ENCODE measurements around the gene SEPTIN3.
"Not testable (repeated sequence)": the region's sequence is repeated elsewhere in the genome, so short reads cannot be mapped to it uniquely, and the experiment has no call there.

The SEPTIN3 gene

GRCh38 chr22:41943661-41944209, 25.5 kb upstream of the SEPTIN3 start:
- DNase-seq: no peak

DNA sequence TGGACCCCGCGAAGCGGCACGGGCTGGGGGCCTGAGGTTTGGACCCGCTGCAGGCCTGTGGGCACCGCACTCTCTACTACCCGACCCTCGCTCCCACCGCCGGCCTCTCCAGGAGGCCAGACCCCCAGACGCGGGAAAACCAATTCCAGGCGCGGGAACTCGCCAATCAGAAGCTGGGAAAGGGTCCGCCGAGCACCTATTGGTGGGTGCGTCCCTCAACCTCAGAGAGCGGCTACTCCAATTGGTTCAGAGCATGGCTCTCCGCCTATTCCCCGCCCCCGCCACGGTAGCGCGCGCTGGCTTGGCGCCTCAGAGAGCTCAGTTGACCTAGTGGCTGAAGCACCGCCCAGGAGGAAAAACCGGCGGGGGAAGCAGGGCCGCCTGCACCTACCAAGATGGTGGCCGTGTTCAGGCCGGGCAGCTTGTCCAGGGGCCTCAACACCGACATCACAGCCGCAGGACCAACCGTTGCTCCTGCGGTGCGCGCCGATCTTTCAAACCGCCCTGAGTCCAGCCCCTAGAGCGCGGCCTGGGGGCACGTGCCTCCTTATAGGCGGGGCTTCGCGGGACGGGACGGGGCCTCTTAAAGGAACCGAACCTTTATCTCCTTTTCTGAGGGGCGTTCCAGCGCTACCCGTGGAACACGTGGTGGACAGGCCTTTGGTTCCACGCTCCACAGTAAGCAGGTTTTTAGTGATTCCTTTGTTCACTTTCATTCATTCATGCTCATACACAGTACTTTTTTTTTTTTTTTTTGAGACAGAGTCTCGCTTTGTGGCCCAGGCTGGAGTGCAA, 22.4 kb upstream of the SEPTIN3 start, which contains the start of gene CENPM:
Gene CENPM, minus strand, starts transcription at position 524 of the 795 bp plus-strand sequence. Its CDS starts 76 bp downstream, at position 448.
- peak; percentile 77 for DNase-seq

DNA sequence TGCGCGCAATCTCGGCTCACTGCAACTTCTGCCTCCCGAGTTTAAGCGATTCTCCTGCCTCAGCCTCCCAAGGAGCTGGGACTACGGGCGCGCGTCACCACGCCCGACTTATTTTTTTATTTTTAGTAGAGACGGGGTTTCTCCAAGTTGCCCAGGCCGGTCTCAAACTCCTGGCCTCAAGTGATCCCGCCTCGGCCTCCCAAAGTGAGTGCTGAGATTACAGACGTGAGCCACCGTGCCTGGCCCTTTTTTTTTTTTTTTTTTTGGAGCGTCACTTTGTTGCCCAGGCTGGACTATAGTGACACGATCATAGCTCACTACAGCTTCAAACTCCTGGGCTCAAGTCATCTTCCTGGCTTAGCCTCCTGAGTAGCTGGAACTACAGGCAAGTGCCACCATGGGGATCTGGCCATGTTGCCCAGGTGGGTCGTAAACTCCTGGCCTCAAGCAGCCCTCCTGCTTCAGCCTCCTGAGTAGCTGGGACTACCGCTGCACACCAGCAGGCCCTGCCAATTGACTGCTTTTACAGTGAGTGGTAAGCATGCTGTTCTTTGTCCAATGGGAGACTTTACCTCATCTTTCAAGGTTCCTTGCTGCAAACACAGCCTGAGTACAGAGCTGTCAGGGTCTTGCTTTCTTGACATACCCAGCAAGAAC, 21.7 kb upstream of the SEPTIN3 start:
- no peak for DNase-seq

DNA sequence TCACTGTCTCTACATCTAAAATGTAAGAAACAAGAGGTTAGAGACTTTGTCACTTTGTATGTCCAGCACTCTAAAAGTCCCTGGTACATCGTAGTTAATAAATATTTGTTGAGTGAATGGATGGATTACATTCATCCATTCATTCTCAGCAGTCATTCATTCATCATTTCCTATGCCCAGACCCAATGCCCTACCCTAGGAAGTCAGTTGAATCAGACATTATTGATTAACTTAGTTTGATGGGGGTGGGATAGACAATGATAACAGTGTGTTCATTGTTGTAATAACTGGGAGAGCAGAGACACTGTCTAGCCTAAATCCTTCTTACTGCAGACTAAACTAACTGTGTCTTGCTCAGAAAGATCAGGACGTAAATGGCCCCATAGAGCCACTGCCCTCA, 21.1 kb upstream of the SEPTIN3 start:
- no peak for DNase-seq

DNA sequence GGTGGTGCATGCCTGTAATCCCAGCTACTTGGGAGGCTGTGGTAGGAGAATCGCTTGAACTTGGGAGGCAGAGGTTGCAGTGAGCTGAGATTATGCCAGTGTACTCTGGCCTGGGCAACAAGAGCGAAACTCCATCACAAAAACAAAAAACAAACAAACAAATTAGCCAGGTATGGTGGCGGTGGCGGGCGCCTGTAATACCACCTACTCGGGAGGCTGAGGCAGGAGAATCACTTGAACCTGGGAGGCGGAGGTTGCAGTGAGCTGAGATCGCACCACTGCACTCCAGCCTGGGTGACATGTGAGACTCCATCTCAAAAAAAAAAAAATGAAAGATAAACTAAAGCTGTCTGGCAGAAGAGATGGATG, 20.3 kb upstream of the SEPTIN3 start:
- DNase-seq: not testable (repeated sequence)

DNA sequence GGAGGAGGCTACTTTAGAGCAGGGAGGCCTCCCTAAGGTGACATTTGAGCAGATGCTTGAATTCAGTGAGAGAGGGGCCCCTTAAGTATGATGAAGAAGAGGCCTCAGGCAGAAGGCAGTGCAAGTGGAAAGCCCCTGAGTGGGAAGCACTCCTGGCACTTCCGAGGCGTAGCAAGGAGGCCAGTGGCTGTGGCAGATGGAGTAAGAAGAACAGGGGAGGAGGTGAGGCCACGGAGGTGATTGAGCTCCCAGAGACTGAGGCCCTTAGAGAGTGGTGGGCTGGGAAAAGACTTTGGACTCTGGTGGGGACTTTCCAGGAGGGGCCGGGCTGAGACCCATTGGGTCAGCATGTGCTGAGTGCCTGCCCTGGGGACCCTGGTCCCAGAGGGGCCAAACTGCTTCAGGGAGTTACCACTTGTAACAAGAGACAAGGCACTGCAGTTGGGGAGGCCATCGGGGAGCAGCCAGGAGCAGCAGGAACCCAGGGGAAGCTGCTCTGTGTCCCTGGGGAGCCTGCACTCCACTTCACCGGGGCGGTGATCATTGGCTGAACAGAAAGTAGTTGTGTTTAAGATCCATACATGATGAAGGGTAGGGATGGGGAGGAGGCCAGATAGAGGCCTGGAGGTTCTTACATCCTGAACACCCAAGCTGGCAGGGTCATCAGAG, 19.8 kb upstream of the SEPTIN3 start:
- no peak for DNase-seq

DNA sequence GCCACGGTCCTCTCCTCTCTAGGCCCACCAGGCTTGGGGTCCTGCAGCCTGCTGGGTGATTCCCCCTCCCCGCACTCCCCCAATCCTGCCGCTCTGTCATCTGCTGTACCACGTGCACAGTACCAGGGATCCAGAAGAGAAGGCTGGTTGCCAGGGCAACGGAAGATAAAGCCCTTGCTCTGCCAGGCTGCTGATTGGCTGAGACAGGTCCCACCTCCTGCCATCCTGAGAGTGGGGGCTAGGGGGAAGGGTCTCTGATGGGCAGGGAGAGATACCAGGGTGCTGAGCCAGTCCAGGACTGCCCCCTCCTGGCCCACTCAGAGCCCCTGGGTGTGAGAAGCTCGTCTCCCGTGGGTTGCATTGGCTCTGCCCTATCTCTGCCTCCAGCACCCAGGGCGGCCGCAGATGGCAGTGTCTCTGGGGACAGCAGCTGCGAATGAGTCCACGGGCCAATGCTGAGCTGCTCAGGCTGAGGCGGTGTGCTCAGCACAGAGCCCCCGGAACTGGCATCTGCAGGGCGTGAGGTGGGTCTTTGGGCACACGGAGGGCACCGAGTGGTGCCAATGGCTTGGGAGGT, 17.3 kb upstream of the SEPTIN3 start, which contains the start of gene SMIM45:
Gene SMIM45, plus strand, starts transcription at position 253 of the 577 bp plus-strand sequence.
- no peak for DNase-seq

GRCh38 chr22:41952713-41953112, 16.5 kb upstream of the SEPTIN3 start:
- DNase-seq: no peak

DNA sequence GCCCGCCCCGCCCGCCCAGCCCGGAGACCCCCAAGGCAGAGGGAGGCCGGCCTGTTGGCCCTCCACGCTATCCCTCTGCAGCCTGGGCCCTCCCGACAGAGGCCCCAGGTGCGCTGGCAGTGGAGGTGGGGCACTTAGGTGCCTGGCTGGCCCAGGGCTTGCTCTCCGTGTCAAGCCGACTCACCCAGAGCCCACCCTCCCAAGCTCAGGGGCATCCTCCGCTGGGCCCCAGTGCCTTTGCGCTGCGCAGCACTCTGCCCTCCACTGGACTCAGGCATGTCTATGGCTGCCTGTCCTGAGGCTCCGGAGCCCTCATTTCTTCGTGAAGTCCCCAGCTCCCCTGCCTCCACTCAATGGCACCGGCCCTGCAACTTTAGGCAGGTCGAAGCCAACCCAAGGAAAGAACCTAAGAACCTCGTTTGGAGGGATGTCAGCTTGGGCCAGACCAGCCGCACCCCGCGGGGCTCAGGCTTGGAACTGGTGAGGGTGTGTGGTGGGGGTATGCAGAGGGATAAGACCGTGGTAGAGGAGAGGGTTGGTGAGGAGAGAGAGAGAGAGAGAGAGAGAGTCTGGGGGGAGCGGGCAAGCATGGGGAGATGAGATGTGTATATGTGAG, 11.2 kb upstream of the SEPTIN3 start:
- DNase-seq: no peak

GRCh38 chr22:41963453-41964111, 5.7 kb upstream of the SEPTIN3 start:
- DNase-seq: no peak

GRCh38 chr22:41964112-41964491, 5.1 kb upstream of the SEPTIN3 start:
- no peak for DNase-seq

DNA sequence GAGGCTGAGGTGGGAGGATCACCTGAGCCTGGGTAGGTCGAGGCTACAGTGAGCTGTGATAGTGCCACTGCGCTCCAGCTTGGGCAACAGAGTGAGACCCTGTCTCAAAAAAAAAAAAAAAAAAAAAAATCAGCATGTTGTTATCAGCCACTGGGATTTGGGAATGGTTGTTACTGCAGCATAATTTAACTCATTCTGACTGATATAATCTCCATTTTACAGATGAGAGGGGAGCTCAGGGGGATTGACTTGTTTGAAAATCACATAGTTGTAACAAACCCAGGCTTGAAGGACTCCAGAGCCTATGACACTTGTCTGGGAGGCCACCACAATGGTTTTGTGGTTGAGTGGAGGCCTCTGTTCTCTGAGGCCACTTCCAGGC, 3.0 kb upstream of the SEPTIN3 start:
- DNase-seq: no peak

DNA sequence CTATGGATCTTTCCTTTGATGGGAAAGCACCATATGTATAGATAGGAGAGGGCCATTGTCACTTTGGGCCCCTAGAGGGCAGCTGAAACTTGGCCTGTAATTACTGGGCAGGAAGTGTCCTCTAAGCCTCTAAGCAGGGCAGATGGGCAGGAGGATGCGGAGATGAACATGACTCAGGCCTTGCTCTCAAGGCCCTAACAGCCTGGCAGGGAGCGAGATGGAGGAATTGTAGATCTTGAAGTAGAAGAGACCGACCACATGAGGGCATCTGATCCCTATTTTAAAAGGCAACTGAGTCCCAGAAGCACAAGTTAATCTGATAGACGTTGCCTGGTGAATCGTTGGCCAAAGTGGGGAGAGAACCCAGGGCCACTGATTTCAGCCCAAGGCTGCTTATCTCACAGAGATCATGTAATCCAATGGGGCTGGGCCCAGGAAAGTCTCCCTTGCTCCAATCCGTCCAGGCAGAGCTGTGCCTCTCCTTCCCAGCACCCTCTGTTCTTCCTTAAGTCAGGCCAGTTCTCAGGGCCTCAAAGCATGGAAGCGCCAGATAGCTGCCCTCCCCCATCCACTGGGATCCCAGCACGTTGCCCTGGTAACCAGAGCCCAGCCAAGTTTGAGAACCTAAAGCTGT, 2.5 kb upstream of the SEPTIN3 start:
- no peak for DNase-seq

GRCh38 chr22:41968601-41969000, 642 bp upstream of the SEPTIN3 start:
- no peak for DNase-seq

DNA sequence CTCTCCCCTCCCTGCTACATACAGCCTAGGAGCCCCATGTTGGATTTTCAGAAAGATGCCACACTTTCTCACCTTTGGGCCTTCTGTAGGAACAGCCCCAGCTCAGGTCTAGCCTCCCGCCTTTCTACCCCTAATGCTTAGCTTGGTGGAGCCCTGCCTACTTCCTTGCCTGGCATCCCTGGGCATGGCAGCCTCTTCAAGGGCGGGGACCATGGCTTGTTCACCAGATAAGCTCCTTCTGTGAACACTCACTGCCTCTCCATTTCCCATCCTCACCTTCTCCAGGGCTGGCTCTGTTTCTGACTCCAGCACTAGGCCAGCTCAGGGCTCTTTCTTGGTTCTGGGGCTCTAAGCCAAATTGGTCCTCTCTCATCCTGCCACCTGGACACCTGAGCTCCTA, 1.4 kb downstream of the SEPTIN3 start:
- DNase-seq: no peak

DNA sequence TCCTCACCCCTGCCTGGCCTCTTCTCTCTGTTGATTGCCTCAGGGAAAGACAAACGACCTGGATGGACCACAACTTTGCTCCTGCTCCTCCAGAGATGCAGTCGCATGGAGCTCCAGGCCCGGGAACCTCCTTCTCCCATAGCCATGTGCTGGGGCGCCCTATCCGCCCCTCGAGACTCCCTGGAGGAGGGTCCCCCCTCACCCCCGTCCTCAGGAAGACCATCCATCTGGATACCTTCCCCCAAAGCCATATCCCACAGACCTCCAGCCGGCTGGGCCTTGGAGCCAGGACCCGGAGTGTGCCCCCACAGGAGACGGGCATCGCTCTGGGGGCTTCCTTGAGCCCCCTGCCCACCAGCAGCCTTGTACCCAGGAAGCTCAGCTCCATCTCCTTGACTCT, 2.2 kb downstream of the SEPTIN3 start:
- DNase-seq: no peak

GRCh38 chr22:41974691-41975290, 5.5 kb downstream of the SEPTIN3 start:
- no peak for DNase-seq

GRCh38 chr22:41975299-41976069, 6.2 kb downstream of the SEPTIN3 start:
- no peak for DNase-seq

- DNase-seq: peak; percentile 37
Measured at GRCh38 chr22:41976070-41976901, 7.0 kb downstream of the SEPTIN3 start.

Measured in T-helper 9 cell (primary cell).